IPS-NIHi11 (cell line): ENCODE results near the gene GATAD2B.
"Not testable (repeated sequence)": the region's sequence is repeated elsewhere in the genome, so short reads cannot be mapped to it uniquely, and the experiment has no call there.

Experiments
- DNase-seq: peaks from one replicate; pipeline ENCODE4 v3.0.0; 2012; ENCODE audit warnings: mixed read lengths, low spot score

GATAD2B gene

DNA sequence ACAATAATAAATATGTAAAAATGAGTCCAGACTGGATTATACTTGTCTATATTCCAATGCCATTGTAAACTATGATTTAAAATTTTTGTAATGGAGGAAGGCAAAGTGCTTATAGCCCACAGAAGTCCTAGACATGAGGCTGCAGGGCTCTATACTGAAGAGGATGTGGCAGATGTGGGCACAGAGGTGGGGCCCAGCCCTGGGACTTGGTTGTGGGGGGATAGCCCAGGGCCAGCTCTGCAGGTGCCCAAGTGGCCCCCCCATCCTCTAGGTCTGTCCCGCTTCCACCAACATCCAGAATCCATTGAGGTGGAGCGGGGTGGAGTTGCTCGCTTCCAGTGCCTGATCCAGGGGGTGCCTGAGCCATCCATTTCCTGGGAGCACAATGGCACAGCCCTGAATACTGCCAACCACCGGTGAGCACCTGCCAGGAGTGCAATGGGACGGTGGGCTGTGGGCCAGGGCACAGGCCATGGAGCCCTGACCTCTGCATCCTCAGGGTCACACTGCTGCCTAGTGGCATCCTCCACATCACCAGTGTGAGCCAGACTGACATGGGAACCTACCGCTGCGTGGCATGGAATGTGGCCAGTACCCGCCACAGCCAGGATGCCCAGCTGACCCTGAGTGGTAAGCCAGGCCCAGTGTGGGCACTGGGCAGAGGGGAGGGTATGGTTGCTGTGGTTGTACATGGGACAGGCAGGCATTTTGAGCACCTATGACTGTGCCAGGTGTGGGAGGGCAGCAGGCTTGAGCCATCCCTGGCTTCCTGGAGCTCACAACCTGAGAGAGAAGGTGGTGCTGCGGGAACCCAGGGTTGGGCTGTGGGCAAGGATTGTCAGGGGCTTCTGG lies 126.6 kb downstream of the GATAD2B start:
- DNase-seq: no peak

DNA sequence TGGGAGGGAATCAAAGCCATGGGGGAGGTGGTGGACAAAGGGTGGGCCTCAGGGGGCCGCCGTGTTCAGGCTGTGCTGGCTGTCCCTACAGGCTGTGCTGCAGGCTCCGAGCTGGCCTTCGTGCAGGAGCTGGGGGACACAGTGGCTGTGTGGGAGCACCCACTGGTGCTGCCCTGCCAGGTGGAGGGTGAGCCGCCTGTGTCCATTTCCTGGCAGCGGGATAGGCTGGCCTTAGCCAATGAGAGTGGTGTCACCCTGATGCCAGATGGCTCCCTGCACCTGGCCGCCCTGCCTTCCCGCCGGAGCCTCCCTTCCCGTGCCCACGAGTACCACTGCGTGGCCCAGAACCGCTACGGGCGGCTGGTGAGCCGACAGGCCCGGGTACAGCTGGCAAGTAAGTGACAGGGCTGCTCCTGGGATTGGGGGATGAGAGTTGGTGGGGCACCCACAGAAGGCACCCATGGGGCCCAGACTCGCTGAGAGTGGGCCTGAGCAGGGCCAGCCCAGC lies 127.4 kb downstream of the GATAD2B start:
- DNase-seq: no peak

DNA sequence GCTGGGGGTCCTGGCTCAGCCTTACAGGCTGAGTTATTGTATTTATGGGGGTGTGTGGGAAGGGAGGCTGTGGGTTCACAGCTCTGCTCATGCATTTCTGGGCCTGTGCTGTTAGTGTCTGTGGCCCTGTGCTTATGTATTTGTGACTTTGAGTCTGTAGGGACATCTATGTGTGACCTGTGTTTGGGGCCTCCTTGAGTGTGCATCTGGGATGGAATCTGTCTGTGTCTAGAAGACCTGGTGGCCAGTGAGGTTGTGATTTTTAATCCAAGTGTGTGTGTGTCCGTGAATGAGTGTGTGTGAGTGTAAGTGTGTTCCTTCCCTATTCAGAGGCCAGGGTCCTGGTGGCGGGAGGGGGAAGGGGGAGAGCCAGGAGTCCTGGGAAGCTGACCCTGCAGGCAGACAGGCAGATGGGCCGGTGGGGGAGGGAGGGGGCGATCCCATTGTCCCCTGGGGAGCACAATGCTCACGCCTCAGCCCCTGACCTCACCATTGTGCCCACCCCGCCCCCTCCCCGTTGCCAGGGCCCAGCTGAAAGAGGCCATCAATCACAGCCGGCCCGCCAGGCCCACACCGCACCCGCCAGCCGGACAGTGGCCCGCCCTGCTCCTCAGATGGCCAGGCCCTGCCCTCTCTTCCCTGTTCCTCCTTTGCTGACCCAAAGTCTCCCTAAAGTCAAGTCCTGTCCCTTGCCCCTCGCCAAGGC lies 128.0 kb downstream of the GATAD2B start:
- peak; percentile 52 for DNase-seq

DNA sequence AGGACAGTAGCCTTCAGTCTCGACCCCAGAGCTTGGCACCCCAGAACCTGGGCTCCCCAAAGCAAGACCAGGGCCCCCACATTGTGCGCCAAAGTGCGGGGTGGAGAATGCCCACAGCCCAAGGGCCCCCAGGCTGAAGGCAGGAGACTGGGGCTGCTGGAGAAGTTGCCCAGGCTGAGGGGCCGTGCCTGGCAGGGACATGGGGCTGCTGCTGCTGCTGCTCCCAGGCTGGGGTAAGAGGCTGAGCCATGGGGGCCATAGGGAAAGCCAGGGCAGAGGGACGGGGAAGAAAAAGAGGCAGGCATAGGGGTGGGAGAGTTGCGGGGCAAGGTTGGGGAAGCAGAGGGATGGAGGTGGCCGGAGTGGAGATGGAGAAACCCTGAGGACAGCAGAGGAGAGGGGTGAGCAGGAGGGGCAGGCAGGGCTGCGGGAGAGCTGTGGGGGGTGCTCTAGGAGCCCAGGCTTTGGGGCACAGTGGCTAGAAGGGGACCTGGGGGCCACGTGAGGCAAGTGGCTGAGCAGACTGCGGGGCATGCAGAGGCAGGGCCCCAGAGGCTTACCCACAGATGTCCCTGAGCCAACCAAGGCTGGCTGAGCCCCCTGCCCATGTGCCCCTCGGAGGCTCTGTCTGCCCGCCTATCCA lies 128.7 kb downstream of the GATAD2B start:
- DNase-seq: no peak

DNA sequence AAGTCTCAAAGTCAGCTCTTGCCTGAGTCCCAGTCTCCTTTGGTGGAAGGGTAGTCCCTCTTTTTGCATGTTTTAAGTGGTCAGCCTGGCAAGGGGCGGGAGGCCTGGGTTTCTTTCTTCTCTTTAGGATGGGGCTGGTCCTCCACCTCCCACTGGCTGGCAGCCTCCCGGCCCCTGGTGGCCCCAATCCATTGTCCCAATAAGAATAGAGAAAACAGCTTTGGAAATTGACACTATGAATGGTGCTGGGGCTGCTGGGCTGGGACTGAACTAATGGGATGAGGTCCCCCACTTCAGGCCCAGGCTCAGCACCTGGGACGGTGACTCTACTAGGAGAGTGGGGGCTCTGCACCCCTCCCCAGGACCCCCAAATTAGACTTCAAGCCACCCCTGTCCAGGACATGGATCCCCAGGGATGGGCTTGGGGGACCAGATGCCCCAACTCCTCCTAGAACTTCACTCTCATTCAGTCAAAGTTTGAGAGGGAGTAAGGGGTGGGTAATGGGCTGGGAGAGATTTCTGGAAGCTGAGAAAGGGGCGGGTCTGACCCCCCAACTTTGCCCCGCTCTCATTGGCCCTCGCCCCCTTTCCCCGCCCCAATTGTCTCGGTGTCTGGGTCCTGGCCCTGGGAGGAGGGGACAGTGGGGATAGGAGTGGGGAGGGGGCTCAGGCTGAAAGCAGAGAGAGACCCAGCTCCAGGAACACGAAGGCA lies 129.4 kb downstream of the GATAD2B start:
- DNase-seq: peak; percentile 53

DNA sequence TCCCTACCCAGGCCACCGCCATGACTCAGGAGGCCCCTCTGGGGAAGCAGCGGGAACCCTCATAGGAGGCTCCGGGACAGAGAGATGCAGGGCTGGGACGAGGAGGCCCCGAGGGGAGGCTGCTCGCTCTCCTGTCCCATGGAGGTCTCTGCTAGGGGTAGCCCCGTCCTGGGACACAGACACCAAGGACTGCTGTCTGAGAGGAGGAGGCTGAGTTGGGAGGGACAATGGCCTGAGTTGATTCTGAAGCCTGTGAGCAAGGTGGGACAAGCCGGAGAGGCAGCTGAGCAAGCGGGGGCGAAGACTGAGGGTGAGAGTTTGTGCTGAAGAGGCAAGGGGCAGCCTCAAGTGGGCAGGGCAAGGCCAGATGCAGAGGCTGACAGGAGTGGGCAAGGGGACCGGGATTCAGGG lies 130.1 kb downstream of the GATAD2B start:
- DNase-seq: no peak

DNA sequence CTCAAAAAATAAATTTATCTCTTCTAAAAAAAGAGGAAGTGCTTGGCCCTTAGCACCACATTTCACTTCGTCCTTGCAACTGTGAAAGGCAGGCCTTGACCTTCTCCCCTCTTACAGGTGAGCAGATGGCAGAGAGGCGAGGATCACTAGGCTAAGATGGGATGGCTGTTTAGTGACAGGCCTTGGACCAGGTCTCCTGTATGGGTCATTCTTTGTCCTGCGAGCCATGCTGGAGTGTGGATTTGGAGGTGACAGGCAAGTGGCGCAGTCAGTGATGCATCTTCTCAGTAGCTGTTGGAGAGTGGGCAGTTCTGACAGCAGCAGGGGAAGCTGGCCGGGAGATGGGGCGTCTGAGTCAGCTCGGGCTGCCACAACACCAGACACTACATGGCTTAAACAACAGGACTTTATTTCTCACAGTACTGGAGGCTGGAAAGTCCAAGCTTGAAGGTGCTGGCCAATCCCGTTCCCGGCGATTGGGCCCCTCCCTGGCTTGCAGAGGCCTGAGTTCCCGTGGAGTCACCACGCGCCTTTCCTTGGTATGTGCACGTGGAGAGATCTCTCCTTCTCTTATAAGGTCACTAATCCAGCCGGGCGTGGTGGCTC lies 131.0 kb downstream of the GATAD2B start:
- DNase-seq: no peak

DNA sequence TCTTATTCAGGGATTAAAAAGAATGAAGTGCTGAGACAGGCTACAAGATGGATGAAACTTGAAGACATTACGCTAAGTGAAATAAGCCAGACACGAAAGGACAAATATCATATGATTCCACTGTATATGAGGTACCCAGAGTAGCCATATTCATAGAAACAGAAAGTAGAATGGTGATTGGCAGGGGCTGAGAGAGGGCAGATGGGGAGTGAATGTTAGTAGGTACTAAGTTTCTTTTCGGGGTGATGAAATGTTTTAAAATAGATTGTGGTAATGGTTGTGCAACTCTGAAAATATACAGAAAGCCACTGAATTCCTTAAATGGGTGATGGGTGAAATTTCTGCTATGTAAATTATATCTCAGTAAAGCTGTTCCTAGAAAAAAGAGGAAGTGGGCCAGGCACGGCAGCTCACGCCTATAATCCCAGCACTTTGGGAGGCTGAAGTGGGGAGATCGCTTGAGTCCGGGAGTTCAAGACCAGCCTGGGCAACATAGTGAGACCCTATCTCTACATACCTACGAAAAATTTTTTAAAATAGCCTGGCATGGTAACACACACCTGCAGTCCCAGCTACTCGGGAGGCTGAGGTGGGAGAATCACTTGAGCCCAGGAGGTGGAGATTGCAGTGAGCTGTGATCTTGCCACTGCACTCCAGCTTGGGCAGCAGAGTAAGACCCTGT lies 131.7 kb downstream of the GATAD2B start:
- no peak for DNase-seq

DNA sequence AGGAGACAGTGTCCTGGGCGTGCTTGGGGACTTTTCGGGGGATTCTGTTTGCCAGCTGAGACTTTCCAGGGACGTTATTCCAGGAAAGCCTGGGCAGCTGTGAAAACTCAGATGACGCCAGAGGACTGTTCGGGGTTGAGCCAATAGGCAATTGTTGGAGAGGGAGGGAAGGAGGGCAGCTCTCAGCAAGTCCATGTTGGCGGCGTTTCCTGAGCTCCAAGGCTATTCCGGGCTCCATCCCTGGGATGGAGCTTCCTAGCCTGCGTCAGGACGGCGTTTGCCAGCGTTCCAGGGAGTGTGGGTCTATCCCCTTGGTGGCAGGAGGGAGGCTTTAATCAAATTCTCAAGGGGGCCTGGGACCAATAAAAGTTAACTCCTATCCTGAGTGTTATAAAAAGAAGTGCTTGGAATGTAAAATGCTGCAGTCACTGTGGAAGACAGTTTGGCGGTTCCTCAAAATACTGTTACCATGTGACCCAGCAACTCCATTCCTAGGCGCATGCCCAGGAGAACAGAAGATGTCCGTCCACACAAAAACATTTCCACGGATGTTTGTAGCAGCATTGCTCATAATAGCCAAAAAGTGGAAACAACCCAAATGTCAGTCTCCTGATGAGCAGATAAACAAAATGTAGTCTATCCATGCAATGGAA lies 132.3 kb downstream of the GATAD2B start:
- DNase-seq: no peak

DNA sequence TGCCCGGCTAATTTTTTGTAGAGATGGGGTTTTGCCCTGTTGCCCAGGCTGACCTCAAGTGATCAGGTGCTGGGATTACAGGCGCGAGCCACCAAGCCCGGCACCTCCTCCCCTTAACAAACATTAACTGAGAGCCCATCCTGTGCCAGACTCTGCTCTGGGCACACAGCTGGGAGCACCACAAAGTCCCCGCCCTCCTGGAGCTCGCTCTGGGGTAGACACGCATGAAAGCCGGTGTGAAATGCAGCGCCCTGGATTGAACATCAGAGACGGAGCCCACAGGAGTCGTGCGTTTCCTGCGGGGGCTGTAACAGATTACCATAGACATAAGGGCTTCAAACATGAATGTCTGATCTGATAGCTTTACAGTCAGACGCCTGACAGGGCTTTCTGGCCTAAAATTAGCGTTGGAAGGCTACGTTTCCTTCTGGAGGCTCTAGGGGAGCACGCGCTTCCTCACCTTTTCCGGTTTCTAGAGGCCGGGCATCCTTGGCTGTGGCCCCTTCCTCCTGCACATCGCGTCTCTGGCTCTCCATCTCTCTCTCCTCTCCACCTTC lies 133.2 kb downstream of the GATAD2B start:
- no peak for DNase-seq

DNA sequence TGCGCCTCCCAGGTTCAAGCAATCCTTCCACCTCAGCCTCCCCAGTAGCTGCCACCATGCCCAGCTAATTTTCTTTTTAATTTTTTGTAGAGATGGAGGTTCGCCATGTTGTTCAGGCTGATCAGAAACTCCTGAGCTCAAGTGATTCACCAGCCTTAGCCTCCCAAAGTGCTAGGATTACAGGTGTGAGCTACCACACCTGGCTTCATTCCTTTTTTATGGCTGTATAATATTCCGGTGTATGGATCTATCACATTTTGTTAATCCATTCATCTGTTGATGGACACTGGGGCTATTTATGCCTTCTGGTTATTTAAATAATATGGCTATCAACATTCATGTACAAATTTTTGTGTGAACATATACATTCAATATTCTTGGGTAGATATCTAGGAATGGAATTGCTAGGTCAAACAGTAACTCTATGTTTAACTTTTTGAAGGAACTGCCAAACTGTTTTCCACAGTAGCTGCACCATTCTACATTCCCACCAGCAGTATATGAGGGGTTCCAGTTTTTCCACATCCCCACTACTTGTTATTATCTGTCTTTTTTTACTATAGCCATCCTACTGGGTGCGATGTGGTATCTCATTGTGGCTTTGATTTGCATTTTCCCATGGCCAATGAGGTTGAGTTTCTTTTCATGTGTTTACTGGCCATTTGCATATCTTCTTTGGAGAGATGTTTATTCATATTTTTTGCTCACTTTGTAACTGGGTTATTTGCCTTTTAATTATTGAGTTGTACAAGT lies 136.6 kb downstream of the GATAD2B start:
- DNase-seq: no peak

DNA sequence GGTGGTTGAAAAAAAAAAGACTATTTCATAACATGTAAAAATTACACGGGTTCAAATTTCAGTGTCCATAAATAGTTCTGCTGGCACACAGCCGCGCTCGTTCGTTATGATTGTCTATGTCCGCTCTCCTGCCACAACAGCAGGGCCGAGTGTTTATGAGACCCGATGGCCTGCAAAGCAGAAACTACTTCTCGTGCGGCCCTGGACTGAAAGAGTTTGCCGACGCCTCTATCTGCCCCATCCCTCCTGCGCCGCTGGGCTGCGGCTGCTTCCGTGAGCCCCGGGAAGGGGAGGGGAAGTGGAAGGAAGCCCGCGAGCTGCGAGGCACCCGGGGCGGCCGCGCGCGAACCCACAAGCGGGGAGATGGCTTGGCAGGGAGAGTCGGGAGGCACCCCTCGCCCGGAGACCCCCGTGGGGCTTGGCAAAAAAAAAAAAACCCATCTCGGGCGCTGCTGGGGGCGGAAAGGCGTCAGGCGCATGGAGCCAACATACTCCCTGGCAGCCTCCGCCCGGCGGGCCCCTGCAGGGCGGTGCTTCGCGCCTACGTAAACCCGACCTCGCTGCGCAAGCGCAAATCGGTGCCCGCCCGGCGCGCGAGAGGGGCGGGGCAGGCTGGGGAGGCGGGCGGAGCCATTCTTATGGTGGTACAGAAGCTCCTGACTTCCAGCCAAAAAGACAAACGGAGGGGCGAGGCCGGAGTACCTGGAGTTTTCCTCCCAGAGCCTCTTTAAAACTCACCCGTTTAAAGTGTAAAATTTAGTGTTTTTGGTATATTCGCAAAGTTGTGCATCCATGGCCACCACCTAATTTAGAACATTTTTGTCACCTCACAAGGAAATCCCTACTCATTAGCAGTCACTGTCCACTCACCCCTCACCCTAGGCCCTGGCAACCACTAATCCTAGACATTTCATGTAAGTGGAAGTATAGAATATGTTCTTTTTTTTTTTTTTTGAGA lies 139.3 kb downstream of the GATAD2B start:
- DNase-seq: peak; percentile 97

DNA sequence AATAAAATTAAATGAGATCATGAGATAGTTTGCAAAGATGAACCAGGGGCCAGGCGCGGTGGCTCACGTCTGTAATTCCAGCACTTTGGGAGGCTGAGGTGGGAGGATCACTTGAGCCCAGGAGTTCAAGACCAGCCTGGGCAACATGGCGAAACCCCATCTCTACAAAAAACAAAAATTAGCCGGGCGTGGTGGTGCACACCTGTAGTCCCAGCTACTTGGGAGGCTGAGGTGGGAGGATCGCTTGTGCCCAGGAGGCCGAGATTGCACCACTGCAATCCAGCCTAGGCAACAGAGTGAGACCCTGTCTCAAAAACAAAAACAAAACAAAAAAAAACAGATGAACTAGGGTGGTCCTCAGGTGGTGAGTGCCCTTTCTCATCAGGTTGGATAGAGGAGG lies 140.1 kb downstream of the GATAD2B start:
- not testable (repeated sequence) for DNase-seq

DNA sequence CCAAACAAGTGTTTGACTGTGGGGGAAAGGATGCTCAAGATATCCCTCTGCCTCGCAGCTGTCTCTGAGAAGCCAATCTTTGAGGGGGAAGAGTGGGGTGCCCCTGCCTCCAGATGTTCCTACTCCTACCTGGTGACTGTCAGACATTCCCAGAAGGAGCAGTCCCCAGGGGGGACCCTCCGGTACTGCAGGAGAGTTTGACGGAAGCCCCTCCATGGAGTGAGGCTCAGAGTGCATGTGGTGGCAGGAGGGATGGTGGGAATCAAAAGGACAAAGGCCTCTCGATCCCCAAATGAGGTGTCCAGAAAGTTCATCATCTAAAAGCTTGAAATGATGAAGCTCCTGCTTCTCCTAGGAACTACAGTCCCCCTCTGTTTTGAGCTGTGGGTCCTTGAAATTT lies 142.2 kb downstream of the GATAD2B start:
- no peak for DNase-seq

DNA sequence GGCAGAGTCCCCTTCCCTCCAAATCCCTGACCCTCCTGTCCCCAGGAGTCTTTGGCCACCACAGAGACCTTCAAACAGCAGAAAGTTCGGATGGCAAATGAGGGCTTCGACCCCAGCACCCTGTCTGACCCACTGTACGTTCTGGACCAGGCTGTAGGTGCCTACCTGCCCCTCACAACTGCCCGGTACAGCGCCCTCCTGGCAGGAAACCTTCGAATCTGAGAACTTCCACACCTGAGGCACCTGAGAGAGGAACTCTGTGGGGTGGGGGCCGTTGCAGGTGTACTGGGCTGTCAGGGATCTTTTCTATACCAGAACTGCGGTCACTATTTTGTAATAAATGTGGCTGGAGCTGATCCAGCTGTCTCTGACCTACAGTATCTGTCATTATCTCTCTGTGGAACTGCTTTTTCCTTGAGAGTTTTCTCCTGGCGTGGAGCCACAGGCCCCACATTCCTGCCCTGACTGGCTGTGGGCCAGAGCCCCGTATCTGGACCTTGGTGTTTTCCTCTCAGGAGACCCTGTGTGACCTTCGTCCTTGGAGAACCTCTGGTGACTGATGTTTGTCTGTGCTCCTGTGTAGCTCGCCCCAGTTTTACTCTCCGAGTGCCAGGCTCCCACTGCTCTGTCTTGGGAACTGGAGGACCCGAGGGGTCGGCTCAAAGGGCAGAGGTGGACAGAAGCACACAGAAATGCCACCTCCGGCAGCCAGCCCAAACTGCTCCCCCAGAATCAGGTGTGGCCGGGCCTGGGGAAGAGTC lies 142.8 kb downstream of the GATAD2B start:
- DNase-seq: no peak

DNA sequence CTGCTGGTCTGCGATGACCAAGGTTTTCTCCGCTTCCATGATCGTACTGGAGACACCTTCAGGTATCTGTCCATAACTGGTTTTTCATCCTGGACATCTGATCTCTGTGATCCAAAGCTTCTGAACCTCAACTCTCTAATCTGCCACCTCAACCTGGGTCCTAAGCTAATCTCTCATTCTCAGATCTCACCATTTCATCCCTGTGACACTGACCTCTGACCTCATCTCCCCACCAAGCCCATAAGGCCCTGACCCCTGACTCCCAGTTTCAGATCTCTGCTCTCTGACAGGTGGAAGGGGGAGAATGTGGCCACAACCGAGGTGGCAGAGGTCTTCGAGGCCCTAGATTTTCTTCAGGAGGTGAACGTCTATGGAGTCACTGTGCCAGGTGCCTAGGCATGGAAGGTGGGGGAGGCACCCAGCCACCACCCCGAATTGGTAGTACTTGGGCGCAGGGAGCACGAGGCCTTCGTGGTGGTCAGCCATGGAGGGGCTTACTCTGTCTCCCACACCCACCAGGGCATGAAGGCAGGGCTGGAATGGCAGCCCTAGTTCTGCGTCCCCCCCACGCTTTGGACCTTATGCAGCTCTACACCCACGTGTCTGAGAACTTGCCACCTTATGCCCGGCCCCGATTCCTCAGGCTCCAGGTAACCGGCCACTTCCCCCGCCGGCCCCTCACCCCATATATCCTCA lies 143.8 kb downstream of the GATAD2B start:
- DNase-seq: no peak
